CD14-positive monocyte (primary cell): ENCODE data around the gene DPF3. TPM values are rescaled to one million over a fixed set of nuclear protein-coding genes. Genes with fewer than 3 reads are reported as not detected.

Experiments used
- DNase-seq, 3 donors: peaks; one replicate each; pipeline ENCODE4 v3.0.0-alpha.2; 2011 to 2022
- H2AFZ ChIP-seq: 2 replicates; pipeline ENCODE4 v1.6.0; 2012; ENCODE audit warnings: mild to moderate bottlenecking, low read depth, low read length, inconsistent platforms; ENCODE audit not compliant: insufficient read depth, poor library complexity, severe bottlenecking
- H3K27ac ChIP-seq, 2 donors: 1 replicate in 1 of 2; 2 replicates in 1 of 2; pipeline ENCODE4 v1.5.1; 2012 to 2013; ENCODE audit warnings: low read length in 2 of 2, control low read depth in 1 of 2, inconsistent platforms in 1 of 2, low read depth in 1 of 2, mild to moderate bottlenecking in 1 of 2
- H3K27me3 ChIP-seq, 2 donors: one replicate each; pipeline versions ENCODE4 v1.6.0 to v1.6.1; 2011 to 2013; ENCODE audit warnings: low read length in 2 of 2; ENCODE audit not compliant: control insufficient read depth in 2 of 2, insufficient read depth in 2 of 2
- H3K36me3 ChIP-seq, 2 donors: replicated peaks in 1 of 2; 1 replicate in 1 of 2; 2 replicates in 1 of 2; pipeline versions ENCODE4 v1.5.1 to v1.6.1; 2012 to 2013; ENCODE audit warnings: low read length in 2 of 2, control low read depth in 1 of 2, inconsistent platforms in 1 of 2, mild to moderate bottlenecking in 1 of 2; ENCODE audit not compliant: insufficient read depth in 2 of 2, control insufficient read depth in 1 of 2
- H3K4me1 ChIP-seq, 2 donors: 1 replicate in 1 of 2; 2 replicates in 1 of 2; pipeline versions ENCODE4 v1.5.1 to v1.6.1; 2012 to 2013; ENCODE audit warnings: low read length in 2 of 2, control low read depth in 1 of 2, inconsistent platforms in 1 of 2, mild to moderate bottlenecking in 1 of 2, moderate library complexity in 1 of 2; ENCODE audit not compliant: insufficient read depth in 2 of 2, control insufficient read depth in 1 of 2
- H3K4me2 ChIP-seq: replicated peaks from 2 replicates; pipeline ENCODE3; 2012; ENCODE audit warnings: low read length, moderate library complexity, mild to moderate bottlenecking; ENCODE audit not compliant: poor library complexity, severe bottlenecking; ENCODE audit errors: extremely low read depth
- H3K4me3 ChIP-seq, 3 experiments: fragments of 200-600 bp in 1 of 3; sonication (generic) in 1 of 3; replicated peaks in 1 of 3; 1 replicate in 2 of 3; 2 replicates in 1 of 3; pipeline ENCODE4 v1.5.1; 2011 to 2013; ENCODE audit warnings: low read length in 3 of 3, mild to moderate bottlenecking in 3 of 3, control low read depth in 2 of 3, low read depth in 2 of 3, inconsistent platforms in 1 of 3, moderate library complexity in 1 of 3
- H3K79me2 ChIP-seq: 2 replicates; pipeline ENCODE4 v1.6.0; 2012; ENCODE audit warnings: mild to moderate bottlenecking, control low read depth, inconsistent platforms, low read length, moderate library complexity; ENCODE audit not compliant: insufficient read depth
- H3K9ac ChIP-seq: 2 replicates; pipeline ENCODE4 v1.6.0; 2017; ENCODE audit warnings: low read length, mild to moderate bottlenecking; ENCODE audit not compliant: insufficient read depth, poor library complexity, severe bottlenecking
- H3K9me3 ChIP-seq, 2 donors: replicated peaks in 1 of 2; 1 replicate in 1 of 2; 2 replicates in 1 of 2; pipeline versions ENCODE4 v1.5.1 to v1.6.1; 2012 to 2013; ENCODE audit warnings: low read length in 2 of 2, control low read depth in 1 of 2; ENCODE audit not compliant: control insufficient read depth in 1 of 2, insufficient read depth in 1 of 2
- H4K20me1 ChIP-seq: 2 replicates; pipeline ENCODE4 v1.6.0; 2012; ENCODE audit warnings: mild to moderate bottlenecking, low read length, control low read depth, moderate library complexity; ENCODE audit not compliant: insufficient read depth
- H3K27ac Mint-ChIP-seq, 7 donors: one replicate each; pipeline ENCODE4 v1.8.0; 2020; ENCODE audit warnings: mild to moderate bottlenecking in 7 of 7, mixed read lengths in 7 of 7, moderate library complexity in 6 of 7, inconsistent platforms in 2 of 7
- H3K27me3 Mint-ChIP-seq, 3 donors: one replicate each; pipeline ENCODE4 v1.8.0; 2021 to 2022; ENCODE audit warnings: low read depth in 3 of 3, mild to moderate bottlenecking in 3 of 3, mixed read lengths in 3 of 3, moderate library complexity in 3 of 3, inconsistent platforms in 1 of 3
- H3K36me3 Mint-ChIP-seq, 2 donors: one replicate each; pipeline ENCODE4 v1.8.0; 2020; ENCODE audit warnings: mixed read lengths in 2 of 2, inconsistent platforms in 1 of 2, mild to moderate bottlenecking in 1 of 2
- H3K4me1 Mint-ChIP-seq: one replicate; pipeline ENCODE4 v1.8.0; 2020; ENCODE audit warnings: mild to moderate bottlenecking, mixed read lengths
- H3K4me3 Mint-ChIP-seq, 2 donors: one replicate each; pipeline ENCODE4 v1.8.0; 2020; ENCODE audit warnings: mild to moderate bottlenecking in 2 of 2, mixed read lengths in 2 of 2, moderate library complexity in 1 of 2
- H3K9me3 Mint-ChIP-seq, 7 donors: one replicate each; pipeline ENCODE4 v1.8.0; 2020 to 2022; ENCODE audit warnings: mixed read lengths in 7 of 7, mild to moderate bottlenecking in 6 of 7, moderate library complexity in 6 of 7, inconsistent platforms in 2 of 7
- CTCF ChIP-seq: fragments of 200-600 bp; IDR thresholded peaks from one replicate; pipeline ENCODE4 v1.8.0; 2022; ENCODE audit warnings: antibody characterized with exemption, mild to moderate bottlenecking
- WGBS: methylation state at CpG from one replicate; pipeline ENCODE4 v1.1.5; 2013; ENCODE audit warnings: missing lambda C conversion rate; ENCODE audit not compliant: insufficient coverage; 5-methylcytosine and 5-hydroxymethylcytosine counted together
- intact Hi-C, 2 donors: fragments of 100-400 bp; cut with micrococcal nuclease; formaldehyde crosslinking; loops; one replicate each; pipeline versions ENCODE4 v1.15.0 to v1.15.1; 2023
- polyA plus RNA-seq, 3 donors: library from polyadenylated mRNA; depleted of rRNA in 1 of 3; unstranded in 2 of 3; stranded (reverse) in 1 of 3; fragments of 300-500 nt in 2 of 3; fragments of >200 nt in 1 of 3; fragmentation: Illumina TruSeq in 2 of 3; gene quantifications; 1 replicate in 2 of 3; 2 replicates in 1 of 3; pipeline ENCODE4 v1.2.3, GENCODE V29; 2012 to 2021

DPF3 gene
- polyA plus RNA-seq, 3 donors: 0.33 to 0.39 TPM; not detected in 1

GRCh38 chr14:72594099-72594901 is 299.6 kb downstream of the DPF3 start:
- Histone ChIP-seq H3K4me3 (no peak overlapping the region), H3K9me3 (no peaks in the 10 kb centered on the region), H3K79me2 (no peaks in the 10 kb centered on the region), H4K20me1 (no peaks in the 10 kb centered on the region), H3K27ac (no peak overlapping the region), H3K9ac (no peak overlapping the region), H3K27me3 (peaks cover 18 to 44% of the 10 kb centered on the region in 2 donors), H3K4me2 (no peak overlapping the region), H3K36me3 (no peaks in the 10 kb centered on the region), H3K4me1 (no peaks in the 10 kb centered on the region), H2AFZ (no peak overlapping the region)
- intact Hi-C loops: no loop called here
- 16% methylated on average over 9 of the region's 14 CpGs for WGBS
- TF ChIP-seq CTCF: no peak
- Mint-ChIP-seq H3K27me3 (peaks cover 38 to 56% (median 44%) of the 10 kb centered on the region in 3 donors), H3K4me1 (no peaks in the 10 kb centered on the region), H3K27ac (peak overlapping the region in 2 of 7 donors; percentile 15 to 38), H3K9me3 (peaks cover 0 to 10% (median 0%) of the 10 kb centered on the region in 7 donors), H3K4me3 (no peak overlapping the region), H3K36me3 (no peaks in the 10 kb centered on the region)
- DNase-seq: no peak

GRCh38 chr14:72591391-72591790 is 302.5 kb downstream of the DPF3 start:
- H3K27ac Mint-ChIP-seq: no peak overlapping the region
- DNase-seq: no peak
- no peaks in the 10 kb centered on the region for H3K36me3 ChIP-seq
- H3K9ac ChIP-seq: no peak overlapping the region
- TF ChIP-seq CTCF: no peak
- H3K27ac ChIP-seq: no peak overlapping the region
- H4K20me1 ChIP-seq: no peaks in the 10 kb centered on the region
- H3K36me3 Mint-ChIP-seq: no peaks in the 10 kb centered on the region
- H3K27me3 ChIP-seq: peaks cover 18 to 45% of the 10 kb centered on the region in 2 donors
- no peaks in the 10 kb centered on the region for H3K79me2 ChIP-seq
- peaks cover 0 to 10% (median 2%) of the 10 kb centered on the region in 7 donors for H3K9me3 Mint-ChIP-seq
- H3K4me3 ChIP-seq: no peak overlapping the region
- no peak overlapping the region for H3K4me2 ChIP-seq
- no peak overlapping the region for H3K4me3 Mint-ChIP-seq
- H3K27me3 Mint-ChIP-seq: peaks cover 40 to 58% (median 47%) of the 10 kb centered on the region in 3 donors
- no peak overlapping the region for H2AFZ ChIP-seq
- no peaks in the 10 kb centered on the region for H3K9me3 ChIP-seq
- WGBS: no CpG with 5 or more reads among the region's 4 CpGs
- H3K4me1 ChIP-seq: no peaks in the 10 kb centered on the region
- H3K4me1 Mint-ChIP-seq: no peaks in the 10 kb centered on the region
- intact Hi-C loops: no loop called here
